Stimulated activated CD4-positive, alpha-beta T cell treated with anti-CD3 and anti-CD28 coated beads, TNF-alpha, amount 100 ng/mL, for 24 hours (primary cell): ENCODE data around the gene OR10A3.

Experiments used
- DNase-seq, 3 experiments: peaks; one replicate each; pipeline ENCODE4 v3.0.0-alpha.2; 2020; ENCODE audit warnings: low read depth in 3 of 3

Gene OR10A3

DNA sequence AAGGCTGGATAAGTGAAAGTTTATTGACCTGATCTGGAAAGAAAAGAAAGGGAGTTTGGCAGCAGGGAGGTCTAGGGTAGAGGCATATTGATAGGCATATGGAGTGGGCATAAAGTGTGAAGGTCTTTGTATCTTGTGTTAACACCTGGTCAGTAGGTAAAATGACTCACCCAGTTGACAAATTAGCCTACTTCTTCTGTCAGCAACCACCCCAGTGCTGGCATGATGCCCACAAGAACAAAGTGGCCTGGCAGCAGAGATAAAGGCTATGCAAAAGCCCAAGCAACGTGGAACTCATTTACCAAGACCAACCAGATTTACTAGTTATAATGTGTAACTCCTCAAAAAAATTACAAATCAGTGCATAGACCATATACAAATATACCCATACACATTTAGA lies 4.9 kb downstream of the OR10A3 start:
- DNase-seq, result no peak

DNA sequence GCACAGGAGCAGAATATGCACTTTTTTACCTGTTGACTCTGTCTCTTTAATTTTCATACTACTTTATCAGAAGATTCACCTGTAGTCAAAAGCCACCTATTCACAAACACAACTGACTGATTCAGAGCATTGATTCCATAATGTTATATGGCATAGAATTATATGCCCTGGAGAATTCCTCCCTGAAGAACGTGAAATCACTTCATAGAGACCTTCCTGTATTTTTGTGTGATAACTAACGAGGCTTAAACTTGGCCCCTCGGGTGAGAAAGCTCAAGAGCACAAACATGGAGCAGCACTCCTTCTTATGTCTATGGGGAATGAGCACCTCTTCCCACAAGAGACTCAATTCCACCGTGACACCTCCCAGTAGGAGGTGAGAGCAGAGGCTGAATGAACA lies 10.3 kb downstream of the OR10A3 start, which contains the start of gene OR10A6:
Gene OR10A6 (minus strand): TSS at position 101 of the 400 bp plus-strand sequence. CDS start 2,606 bp downstream, outside the sequence.
- DNase-seq, result no peak

DNA sequence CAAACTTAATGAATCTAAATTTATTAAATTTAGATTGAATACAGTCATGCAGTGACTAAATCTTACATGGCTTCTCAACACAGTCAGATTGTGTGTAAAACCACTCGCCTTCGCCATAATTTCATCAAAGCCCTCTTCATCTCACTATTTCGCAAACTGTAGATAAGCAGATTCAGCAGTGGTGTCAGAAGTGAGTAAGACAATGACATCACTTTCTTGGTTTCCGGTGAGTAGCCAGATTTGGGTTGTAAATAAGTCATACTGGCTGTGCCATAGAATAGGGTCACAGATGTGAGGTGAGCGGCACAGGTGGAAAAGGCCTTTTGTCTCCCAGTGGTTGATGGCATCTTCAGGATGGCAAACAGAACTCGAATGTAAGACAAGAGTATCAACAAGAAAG lies 13.9 kb downstream of the OR10A3 start:
- no peak for DNase-seq

DNA sequence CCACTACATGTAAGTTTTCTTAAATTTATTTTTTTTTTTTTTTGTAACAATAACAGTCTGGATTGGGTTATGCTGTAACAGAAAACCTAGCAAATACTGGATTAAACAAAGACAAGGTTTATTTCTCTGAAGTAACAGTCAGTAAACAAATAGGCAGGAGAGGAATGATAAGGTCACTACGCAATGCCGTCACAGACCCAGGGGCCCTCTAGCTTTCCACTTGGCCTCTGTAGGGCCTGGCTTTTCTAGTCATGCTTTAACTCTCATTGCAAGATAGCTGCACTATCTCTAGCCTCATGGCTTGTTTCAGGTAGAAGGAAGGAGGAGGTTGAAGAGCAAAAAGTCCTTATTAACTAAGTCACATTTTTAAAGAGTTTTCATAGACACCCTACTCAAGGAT lies 17.0 kb downstream of the OR10A3 start:
- no peak for DNase-seq

DNA sequence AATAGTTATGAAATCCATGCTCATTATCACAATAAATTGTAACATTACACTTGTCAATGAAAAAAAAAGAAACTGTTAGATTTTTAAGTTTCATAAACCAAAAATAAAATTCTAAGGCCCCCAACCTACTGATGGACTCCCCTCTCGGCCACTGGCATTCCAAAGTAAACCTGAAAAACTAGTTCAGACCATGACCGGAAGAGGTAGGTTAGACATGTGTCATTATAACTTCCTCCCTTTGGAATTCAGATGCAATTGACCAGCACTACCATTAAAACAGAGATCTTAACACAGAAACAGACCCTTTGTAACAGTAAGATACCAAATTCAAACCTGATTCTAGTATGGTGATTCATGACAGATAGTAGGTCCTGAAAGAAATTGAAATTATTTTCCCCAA lies 23.4 kb downstream of the OR10A3 start:
- DNase-seq, result no peak

DNA sequence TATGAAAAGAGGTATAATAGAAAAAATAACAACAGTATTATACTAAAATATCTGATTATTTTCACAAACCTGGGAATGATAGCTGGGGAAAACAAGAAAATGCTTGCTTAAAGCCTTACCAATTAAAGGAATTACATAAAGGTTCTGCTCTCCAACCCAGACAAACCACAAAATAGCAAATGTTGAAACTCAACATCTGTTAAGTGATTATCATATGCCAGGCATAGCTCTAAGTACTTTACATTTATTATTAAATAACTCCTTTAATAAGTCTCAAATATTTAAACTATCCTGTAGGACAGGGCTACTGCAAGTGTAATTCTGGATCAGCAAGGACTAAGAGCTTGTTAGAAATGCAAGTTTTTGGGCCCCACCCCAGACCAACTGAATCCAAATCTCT lies 30.5 kb downstream of the OR10A3 start:
- no peak for DNase-seq

DNA sequence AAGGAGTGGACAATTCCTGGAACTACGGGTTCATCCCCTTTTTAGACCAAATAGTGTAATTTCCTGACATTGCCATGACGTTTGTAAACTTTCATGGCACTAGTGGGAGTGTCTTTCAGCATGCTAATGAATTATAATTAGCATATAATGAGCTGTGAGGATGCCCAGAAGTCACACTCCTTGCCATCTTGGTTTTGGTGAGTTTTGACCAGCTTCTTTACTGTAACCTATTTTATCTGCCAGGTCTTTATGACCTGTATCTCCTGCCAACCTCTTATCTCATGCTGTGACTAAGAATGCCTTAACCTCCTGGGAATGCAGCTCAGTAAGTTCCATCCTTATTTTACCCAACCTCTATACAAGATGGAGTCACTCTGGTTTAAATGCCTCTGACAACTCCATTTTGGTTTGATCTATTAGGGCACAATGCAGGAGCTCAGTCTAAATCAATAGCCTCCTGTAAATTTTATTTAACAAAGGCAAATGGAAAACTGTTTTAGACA lies 31.2 kb downstream of the OR10A3 start:
- DNase-seq, result no peak

DNA sequence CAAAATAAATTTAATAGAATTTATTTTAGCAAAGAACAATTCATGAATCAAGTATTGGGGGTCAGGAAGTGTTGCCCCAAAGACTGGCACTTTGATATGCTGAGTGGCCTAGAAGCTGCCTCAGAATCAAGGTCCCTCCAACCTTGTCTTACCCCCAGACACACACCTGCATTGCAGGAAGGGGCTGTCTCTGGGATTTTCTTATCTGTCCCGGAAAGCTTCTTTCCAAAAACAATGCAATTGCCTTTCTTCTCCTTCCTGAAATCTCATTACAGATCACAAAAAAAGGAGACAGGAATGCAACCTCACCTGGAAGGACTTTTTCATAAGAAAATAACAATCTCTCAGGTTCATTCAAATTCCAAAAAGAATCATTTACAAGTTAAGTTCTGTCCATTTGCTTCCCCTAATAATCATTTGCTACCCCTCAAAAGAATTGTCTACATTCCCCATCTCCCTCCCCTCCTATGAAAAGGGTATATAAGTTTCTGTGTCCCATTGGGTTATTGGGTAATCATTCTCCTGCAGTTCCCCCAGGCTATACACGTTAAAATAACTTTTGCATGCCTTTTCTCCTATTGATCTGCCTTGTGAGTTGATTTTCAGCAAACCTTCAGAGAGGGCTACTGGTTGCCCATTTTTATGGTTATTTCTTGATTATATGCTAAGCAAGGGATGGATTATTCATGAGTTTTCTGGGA lies 31.8 kb downstream of the OR10A3 start:
- no peak for DNase-seq

DNA sequence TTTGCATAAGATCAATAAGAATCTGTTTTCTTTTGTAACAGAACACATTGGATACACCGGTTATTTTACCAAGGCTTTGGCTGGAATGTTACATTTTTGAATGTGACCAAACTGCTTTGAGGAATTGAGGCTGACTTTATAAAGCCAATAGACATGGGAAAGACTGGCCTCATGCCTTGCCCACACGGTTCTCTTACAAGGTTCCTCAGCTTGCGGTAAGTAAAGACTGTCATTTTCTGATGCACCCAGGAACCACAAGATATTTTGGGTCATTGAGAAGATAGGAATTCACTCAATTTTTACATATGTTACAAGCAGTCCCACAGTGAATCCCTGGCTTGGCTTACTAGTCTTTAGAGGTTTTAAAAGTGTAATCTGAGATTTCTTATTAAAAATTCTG lies 34.4 kb downstream of the OR10A3 start:
- DNase-seq, result no peak

DNA sequence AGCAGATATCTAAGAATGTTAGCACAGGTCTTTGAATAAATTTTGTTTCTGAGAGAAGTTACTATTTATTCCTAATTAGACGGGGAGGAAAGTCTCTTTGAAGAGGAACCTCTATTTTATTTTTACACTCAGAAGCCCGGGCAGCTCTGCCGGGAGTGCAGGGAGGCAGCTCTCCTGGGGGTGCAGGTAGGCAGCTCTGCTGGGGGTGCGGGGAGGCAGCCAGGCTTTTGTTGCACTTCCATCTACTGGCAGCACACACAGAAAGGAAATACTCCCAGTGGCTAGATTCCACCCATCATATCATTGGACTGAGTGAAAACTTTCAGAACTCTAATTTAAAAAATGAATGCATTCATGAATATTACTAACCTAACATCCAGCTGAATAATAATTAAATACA lies 35.0 kb downstream of the OR10A3 start:
- no peak for DNase-seq

DNA sequence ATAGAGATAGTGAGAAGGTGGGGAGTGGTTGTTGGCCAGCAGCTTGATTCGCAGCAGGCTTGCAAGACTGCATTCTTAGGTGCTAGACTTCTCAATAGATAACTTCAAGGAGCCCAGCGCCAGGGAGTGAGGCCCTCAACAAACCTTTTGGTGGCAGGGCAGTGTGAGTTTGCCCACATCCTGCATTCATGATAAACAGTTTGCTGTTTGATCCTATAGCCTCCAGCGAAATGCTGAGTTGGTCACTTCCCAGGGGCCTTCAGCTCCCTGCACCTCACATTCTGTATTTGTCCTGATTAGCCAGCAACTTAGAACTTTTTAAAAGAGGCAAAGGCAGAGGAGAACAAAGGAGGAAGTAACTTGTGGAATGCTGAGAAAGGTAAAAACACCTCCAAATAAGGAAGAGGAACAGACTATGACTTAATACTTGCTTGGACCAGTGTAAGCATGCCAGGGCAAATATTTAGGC lies 35.5 kb downstream of the OR10A3 start:
- DNase-seq, result no peak

DNA sequence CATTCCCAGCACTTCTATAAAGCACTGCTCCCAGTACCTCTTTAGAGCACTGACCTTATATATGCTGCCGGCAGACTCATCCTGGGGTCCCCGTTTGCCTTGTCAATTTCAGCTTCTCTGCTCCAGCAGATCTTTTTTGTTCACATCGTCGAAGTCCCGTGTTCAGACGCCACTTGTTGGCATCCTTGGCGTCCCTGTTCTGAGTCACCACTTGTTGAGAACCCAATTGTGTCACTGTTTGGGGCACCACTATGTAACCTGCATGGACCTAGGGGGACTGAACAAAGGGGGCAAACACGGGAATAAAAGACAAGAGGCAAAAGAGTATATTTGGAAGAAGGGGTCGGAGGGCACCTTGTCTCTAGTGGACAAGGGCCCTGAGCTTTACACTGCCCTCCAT lies 36.0 kb downstream of the OR10A3 start:
- no peak for DNase-seq

DNA sequence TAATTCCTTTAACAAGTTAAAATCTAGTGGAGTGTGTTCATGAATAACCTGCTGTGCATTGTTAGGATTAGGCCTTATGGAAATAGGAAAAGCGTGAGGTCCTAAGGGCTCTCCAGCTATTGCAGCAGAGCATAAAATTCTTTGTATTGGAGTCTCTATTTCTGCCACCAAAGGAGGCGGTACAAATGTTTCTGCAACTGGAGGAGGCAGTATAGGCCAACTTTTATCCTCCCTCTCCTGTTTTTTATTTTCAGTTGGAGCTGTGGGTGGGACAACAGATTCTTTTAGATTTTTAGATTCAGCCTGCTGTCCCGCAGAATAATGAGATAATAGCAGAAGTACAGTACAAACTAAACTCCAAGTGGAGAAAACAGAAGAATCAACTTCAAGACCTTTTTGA lies 36.6 kb downstream of the OR10A3 start:
- no peak for DNase-seq

DNA sequence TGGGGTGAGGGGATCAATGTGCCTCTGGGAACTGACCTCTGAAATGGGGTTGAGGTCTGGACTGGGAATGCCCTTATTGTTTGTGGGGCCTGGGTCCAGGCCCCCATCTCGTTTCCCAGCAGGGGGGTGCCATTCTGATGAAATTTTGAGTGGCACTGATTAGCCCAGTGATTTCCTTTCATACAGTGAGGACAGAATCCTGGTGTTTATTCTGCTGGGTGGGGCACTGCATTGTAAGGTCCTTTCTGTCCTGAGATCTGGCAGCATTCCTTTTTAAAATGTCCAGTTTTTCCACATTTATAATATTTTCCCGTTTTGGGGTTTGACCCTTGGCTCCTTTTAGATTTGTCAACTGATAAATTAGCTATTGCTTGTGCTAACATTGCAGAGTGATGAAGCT lies 37.6 kb downstream of the OR10A3 start:
- no peak for DNase-seq

DNA sequence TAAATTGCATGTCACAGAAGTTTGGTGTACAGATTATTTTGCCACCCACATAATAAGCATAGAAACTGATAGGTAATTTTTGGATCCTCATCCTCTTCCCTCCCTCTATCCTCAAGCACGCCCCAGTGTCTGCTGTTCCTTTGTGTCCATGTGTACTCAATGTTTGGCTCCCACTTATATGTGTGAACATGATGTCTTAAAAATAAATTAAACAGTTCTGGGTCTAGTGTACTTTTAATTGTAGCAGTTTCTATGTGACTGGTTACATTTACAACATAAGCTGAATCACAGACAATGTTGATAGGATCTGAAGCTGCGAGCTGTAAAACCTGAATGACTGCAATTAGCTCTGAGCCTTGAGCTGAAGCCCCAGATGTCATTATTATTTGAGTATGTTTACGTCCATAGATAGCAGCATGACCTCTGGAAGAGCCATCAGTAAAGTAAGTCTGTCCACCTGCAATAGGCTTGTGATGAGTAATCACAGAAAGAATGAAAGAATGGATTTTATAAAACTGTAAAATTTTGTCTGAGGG lies 40.1 kb downstream of the OR10A3 start:
- no peak for DNase-seq

DNA sequence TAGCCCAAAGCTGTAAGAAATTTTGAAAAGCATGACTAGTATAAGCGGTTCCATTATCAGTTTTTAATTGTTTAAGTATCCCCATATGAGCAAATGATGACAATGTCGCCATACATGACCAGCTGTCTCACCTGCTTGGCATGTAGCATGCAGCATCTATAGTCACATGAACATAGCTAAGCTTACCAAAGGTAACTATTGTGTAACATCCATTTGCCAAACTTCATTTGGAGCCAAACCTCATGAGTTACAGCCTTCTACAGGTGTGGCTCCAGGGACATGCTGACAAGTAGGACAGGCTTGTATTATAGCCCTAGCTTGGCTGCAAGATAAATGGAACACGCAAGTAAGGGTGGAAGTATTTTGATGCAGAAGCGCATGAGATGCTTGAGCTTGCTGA lies 40.8 kb downstream of the OR10A3 start:
- DNase-seq, result no peak

DNA sequence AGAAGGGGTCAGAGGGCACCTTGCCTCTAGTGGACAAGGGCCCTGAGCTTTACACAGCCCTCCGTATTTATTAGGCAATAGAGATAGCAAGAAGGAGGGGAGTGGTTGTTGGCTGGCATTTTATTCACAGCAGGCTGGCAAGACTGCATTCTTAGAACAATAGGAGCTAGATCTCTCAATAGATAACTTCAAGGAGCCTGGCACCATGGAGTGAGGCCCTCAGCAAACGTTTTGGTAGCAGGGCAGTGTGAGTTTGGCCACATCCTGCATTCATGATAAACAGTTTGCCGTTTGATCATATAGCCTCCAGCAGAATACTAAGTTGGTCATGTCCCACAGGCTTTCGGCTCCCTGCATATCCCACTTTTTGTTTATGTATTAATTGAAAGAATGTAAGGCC lies 42.1 kb downstream of the OR10A3 start:
- no peak for DNase-seq

DNA sequence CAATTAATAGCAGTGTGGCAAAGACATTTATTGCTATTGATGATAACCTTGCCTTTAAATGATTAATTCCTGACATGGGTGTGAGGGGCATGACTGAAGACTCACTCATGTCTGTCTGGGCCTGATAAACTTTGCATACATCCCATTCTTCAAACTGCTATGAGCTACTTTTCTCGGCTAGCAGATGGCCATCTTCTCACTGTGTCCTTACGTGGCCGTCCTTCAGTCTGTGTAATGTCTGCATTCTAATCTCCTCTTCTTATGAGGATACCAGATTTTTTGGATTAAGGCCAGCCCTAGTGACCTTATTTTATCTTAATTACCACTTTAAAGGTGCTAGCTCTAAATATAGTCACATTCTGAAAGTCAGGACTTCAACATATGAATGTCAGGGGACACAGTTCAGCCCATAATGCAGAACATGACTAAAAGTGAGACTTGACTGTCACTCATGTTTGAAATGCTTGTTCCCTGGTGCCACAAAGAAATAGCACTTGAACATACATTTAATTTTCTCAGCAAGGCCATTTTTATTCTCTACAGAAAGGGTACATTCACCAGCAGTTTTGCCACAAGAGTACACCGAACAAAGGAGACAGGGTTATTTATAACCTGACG lies 42.7 kb downstream of the OR10A3 start:
- DNase-seq, result no peak

DNA sequence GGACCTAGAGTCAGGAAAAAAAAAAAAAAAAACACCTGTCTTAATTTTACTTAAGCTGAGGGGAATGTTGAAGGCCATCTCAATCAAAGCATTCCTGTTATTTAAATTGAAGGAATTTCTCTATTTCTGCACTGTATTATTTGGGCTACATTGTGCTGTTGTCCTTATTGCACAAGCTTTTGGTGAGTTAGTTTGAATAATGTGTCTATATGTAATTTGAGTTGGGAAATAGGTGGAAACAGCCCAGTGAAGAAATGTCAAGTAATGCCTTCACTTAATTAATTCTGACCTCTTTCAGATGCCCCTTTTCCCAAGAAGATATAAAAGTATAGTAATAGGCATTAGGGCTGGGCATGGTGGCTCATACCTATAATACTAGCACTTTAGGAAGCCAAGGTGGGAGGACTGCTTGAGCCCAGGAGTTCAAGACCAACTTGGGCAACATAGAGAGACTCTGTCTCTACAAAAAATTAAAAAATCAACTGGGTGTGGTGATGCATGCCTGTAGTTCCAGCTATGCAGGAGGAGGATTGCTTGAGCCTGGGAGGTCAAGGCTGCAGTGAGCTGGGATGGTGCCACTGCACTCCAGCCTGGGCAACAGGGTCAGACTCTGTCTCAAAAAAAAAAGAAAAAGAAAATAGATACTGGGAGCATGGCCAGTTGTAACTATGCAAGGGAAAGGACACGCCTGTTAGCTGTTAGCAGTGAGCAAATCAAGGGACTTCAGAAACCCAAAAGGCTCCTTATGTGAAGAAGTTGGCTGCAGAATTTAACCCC lies 45.3 kb downstream of the OR10A3 start:
- no peak for DNase-seq

DNA sequence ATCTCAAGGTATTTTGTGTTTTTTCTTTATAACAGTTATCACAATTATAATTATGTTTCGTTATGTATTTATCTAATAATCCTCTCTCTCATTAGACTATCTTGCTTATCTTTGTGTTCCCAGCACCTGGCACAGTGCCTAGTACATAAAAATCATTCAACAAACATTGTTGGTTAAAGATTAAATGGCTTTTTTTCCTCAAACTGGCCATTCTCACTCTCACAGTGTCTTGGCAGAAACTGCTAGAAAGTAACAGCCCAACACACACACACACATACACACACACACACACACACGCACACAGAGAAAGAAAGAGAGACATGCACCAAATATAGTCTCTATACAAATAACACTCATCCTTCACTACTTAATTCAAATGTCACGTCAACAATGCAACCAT lies 47.3 kb downstream of the OR10A3 start:
- no peak for DNase-seq

DNA sequence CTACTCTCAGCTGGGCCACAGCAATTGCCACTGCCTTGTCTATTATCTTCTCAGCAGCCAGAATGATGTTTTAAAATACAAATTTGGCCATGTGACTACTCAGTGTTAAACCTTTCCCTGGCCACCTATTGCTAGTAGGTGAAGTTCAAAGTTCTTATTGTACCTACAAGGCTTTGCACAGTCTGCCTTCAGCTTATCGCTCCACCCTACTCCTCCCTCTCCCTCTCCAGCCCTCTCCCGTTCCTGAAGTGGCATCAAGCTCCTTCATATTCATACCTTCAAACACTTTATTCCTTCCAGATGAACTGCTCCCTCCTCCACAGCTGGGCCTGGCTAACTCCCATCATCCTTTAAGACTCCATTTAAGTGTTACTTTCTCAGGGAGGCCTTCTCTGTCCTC lies 47.7 kb downstream of the OR10A3 start:
- DNase-seq, result no peak

DNA sequence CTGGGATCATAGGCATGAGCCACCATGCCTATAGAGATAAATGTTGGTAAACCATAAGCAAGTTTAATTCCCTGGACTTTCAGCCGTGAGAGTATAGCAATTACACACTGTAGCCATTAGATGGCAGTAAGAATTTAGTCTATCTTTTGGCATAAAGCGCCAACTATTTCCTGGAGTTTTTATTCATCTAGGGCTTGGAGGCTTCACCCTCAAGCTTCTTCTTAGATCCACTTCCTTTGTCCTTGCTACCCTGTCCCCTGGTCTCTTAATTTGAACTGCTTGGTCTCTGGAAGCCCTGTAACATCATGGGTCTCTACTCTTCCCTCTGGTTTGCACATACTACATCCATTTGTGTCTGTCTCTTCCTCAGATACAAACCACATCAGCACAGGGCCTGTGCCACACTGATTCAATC lies 48.7 kb downstream of the OR10A3 start:
- DNase-seq, result no peak
